Measurements from ENCODE around the gene TMEM158.

- TF ChIP-seq CTCF (IDR thresholded peaks at IDR 0.05; ENCODE audit: poor library complexity) (peak; percentile 91), EZH2 (IDR thresholded peaks at IDR 0.05; ENCODE audit: borderline replicate concordance) (no peak), EZH2phosphoT487 (IDR thresholded peaks at IDR 0.05; ENCODE audit: low read depth, severe bottlenecking, unreplicated experiment) (no peak)
Measured at GRCh38 chr3:45210308-45211041, 15.6 kb downstream of the TMEM158 start.
